Skin of body (tissue), 2 donors: ENCODE data around the gene ZCCHC8. TPM values are rescaled to one million over a fixed set of nuclear protein-coding genes. Genes with fewer than 3 reads are reported as not detected.
"Not testable (repeated sequence)": the region's sequence is repeated elsewhere in the genome, so short reads cannot be mapped to it uniquely, and the experiment has no call there.

Experiments
- DNase-seq: peaks from one replicate; lab custom pipeline; 2025; lab: John Stamatoyannopoulos, UW
- total RNA-seq: library from RNA; depleted of rRNA; stranded (reverse); fragments of >200 nt; gene quantifications from one replicate; pipeline ENCODE4 v1.2.3, GENCODE V29; 2014

ZCCHC8 gene
- total RNA-seq, 1 donor from 2014 or later, result 33.4 TPM

GRCh38 chr12:122471324-122472226 lies 29.2 kb downstream of the ZCCHC8 start:
- DNase-seq, result peak; percentile 64

- DNase-seq, result not testable (repeated sequence)
These were observed 30.2 kb downstream of the ZCCHC8 start for GRCh38 chr12:122470576-122470975.

GRCh38 chr12:122469856-122470255 lies 30.9 kb downstream of the ZCCHC8 start:
- DNase-seq, result not testable (repeated sequence)

- no peak for DNase-seq
These were observed 32.7 kb downstream of the ZCCHC8 start for GRCh38 chr12:122467983-122468382.

GRCh38 chr12:122464317-122465042 lies 36.3 kb downstream of the ZCCHC8 start:
- DNase-seq, result peak; percentile 73

- no peak for DNase-seq
These were observed 40.1 kb downstream of the ZCCHC8 start for GRCh38 chr12:122460641-122461040.

- DNase-seq, result no peak
These were observed 40.7 kb downstream of the ZCCHC8 start for GRCh38 chr12:122460061-122460460.

GRCh38 chr12:122459211-122459610 lies 41.5 kb downstream of the ZCCHC8 start:
- DNase-seq, result no peak

- no peak for DNase-seq
These were observed 42.4 kb downstream of the ZCCHC8 start for GRCh38 chr12:122458105-122459035.

GRCh38 chr12:122457627-122458026 lies 43.1 kb downstream of the ZCCHC8 start:
- no peak for DNase-seq

GRCh38 chr12:122454739-122455138 lies 46.0 kb downstream of the ZCCHC8 start:
- DNase-seq, result no peak

GRCh38 chr12:122454250-122454721 lies 46.4 kb downstream of the ZCCHC8 start:
- no peak for DNase-seq

GRCh38 chr12:122452701-122453285 lies 47.9 kb downstream of the ZCCHC8 start:
- no peak for DNase-seq

- no peak for DNase-seq
These were observed 51.4 kb downstream of the ZCCHC8 start for GRCh38 chr12:122449317-122449716.

- DNase-seq, result not testable (repeated sequence)
These were observed 52.9 kb downstream of the ZCCHC8 start for GRCh38 chr12:122447825-122448224.

GRCh38 chr12:122446390-122446789 lies 54.3 kb downstream of the ZCCHC8 start:
- not testable (repeated sequence) for DNase-seq

- not testable (repeated sequence) for DNase-seq
These were observed 56.7 kb downstream of the ZCCHC8 start for GRCh38 chr12:122444071-122444470.

- not testable (repeated sequence) for DNase-seq
These were observed 61.9 kb downstream of the ZCCHC8 start for GRCh38 chr12:122438822-122439221.

- no peak for DNase-seq
These were observed 63.0 kb downstream of the ZCCHC8 start for GRCh38 chr12:122437656-122438121.

GRCh38 chr12:122435186-122435585 lies 65.5 kb downstream of the ZCCHC8 start:
- no peak for DNase-seq

- DNase-seq, result not testable (repeated sequence)
These were observed 71.7 kb downstream of the ZCCHC8 start for GRCh38 chr12:122429043-122429442.
